IMR-90 (cell line): ENCODE results near the gene CDKAL1. TPM values are rescaled to one million over a fixed set of nuclear protein-coding genes. Genes with fewer than 3 reads are reported as not detected.

Source experiments
- ATAC-seq: fragments of 200-7000 bp; cut with Tn5 transposase; 2 replicates; pipeline ENCODE4 v1.9.1; 2020; ENCODE audit warnings: low read depth, mild to moderate bottlenecking, moderate library complexity
- BruUV-seq: library from RNA; stranded (reverse); fragments of 400-500 nt; replicated peaks from 2 replicates; lab custom pipeline; 2021; lab: Mats Ljungman, UMichigan
- CTCF ChIA-PET: fragments of 300-600 bp; formaldehyde crosslinking; extraction: SDS; loops from one replicate; lab custom pipeline; 2021; ENCODE audit warnings: antibody characterized with exemption; lab: Yijun Ruan, JAX
- POLR2A ChIA-PET: fragments of 300-600 bp; sonication (Branson Sonifier 250); formaldehyde crosslinking; loops from one replicate; lab custom pipeline; 2022; ENCODE audit warnings: antibody characterized with exemption; ENCODE audit not compliant: unreplicated experiment; lab: Charles Lee
- DNase-seq: peaks from one replicate; pipeline ENCODE4 v3.0.0; 2013
- H2AFZ ChIP-seq: replicated peaks from 2 replicates; pipeline ENCODE3; 2013; ENCODE audit warnings: low read length, mild to moderate bottlenecking; ENCODE audit not compliant: poor library complexity
- H2AK5ac ChIP-seq: 2 replicates; pipeline ENCODE4 v1.6.1; 2013; ENCODE audit warnings: low read depth, low read length, inconsistent platforms
- H2AK9ac ChIP-seq: replicated peaks from 2 replicates; pipeline ENCODE3; 2013; ENCODE audit warnings: mild to moderate bottlenecking, low read depth, low read length, moderate library complexity; ENCODE audit not compliant: poor library complexity
- H2BK120ac ChIP-seq: 2 replicates; pipeline ENCODE4 v1.6.1; 2013; ENCODE audit warnings: low read depth, low read length, inconsistent platforms
- H2BK15ac ChIP-seq: 3 replicates; pipeline ENCODE4 v1.6.1; 2013; ENCODE audit warnings: low read depth, low read length, inconsistent platforms
- H2BK20ac ChIP-seq: 2 replicates; pipeline ENCODE4 v1.6.1; 2013; ENCODE audit warnings: low read depth, mild to moderate bottlenecking, inconsistent platforms, low read length, moderate library complexity
- H2BK5ac ChIP-seq: 2 replicates; pipeline ENCODE4 v1.6.1; 2013; ENCODE audit warnings: mild to moderate bottlenecking, low read depth, low read length, inconsistent platforms; ENCODE audit not compliant: poor library complexity, severe bottlenecking
- H3K14ac ChIP-seq: replicated peaks from 2 replicates; pipeline ENCODE4 v1.6.1; 2013; ENCODE audit warnings: low read depth, low read length, inconsistent platforms
- H3K18ac ChIP-seq: 2 replicates; pipeline ENCODE4 v1.6.1; 2013; ENCODE audit warnings: low read depth, low read length, control low read depth
- H3K23ac ChIP-seq: 2 replicates; pipeline ENCODE4 v1.6.1; 2013; ENCODE audit warnings: low read depth, low read length, inconsistent platforms
- H3K27ac ChIP-seq: 2 replicates; pipeline ENCODE4 v1.5.1; 2013; ENCODE audit warnings: mild to moderate bottlenecking, control low read depth, low read length; ENCODE audit not compliant: insufficient read depth
- H3K27me3 ChIP-seq: 2 replicates; pipeline ENCODE4 v1.6.1; 2013; ENCODE audit warnings: low read length; ENCODE audit not compliant: control insufficient read depth, insufficient read depth
- H3K36me3 ChIP-seq: 2 replicates; pipeline ENCODE4 v1.6.1; 2013; ENCODE audit warnings: low read length, mixed read lengths; ENCODE audit not compliant: control insufficient read depth, insufficient read depth
- H3K4ac ChIP-seq: 2 replicates; pipeline ENCODE4 v1.6.1; 2013; ENCODE audit warnings: low read depth, low read length, inconsistent platforms
- H3K4me1 ChIP-seq: 2 replicates; pipeline ENCODE4 v1.6.1; 2013; ENCODE audit warnings: low read length, mixed read lengths; ENCODE audit not compliant: control insufficient read depth, insufficient read depth
- H3K4me2 ChIP-seq: 2 replicates; pipeline ENCODE4 v1.6.1; 2013; ENCODE audit warnings: low read depth, mild to moderate bottlenecking, control low read depth, low read length, moderate library complexity
- H3K4me3 ChIP-seq: 2 replicates; pipeline ENCODE4 v1.5.1; 2013; ENCODE audit warnings: low read depth, mild to moderate bottlenecking, control low read depth, low read length, moderate library complexity; ENCODE audit not compliant: insufficient read depth
- H3K56ac ChIP-seq: 2 replicates; pipeline ENCODE4 v1.6.1; 2013; ENCODE audit warnings: low read length, inconsistent platforms; ENCODE audit not compliant: insufficient read depth; ENCODE audit errors: extremely low read depth
- H3K79me1 ChIP-seq, 2 experiments: 2 replicates each; pipeline ENCODE4 v1.6.1; 2013; ENCODE audit warnings: low read length in 2 of 2, inconsistent platforms in 1 of 2, low read depth in 1 of 2
- H3K9ac ChIP-seq: 2 replicates; pipeline ENCODE4 v1.6.1; 2013; ENCODE audit warnings: low read depth, low read length, control low read depth
- H3K9me1 ChIP-seq: 2 replicates; pipeline ENCODE4 v1.6.1; 2013; ENCODE audit warnings: low read length, inconsistent platforms; ENCODE audit not compliant: insufficient read depth
- H3K9me3 ChIP-seq: 2 replicates; pipeline ENCODE4 v1.6.1; 2013; ENCODE audit warnings: low read length; ENCODE audit not compliant: control insufficient read depth, insufficient read depth
- H4K20me1 ChIP-seq: 2 replicates; pipeline ENCODE4 v1.6.1; 2013; ENCODE audit warnings: low read length, inconsistent platforms; ENCODE audit not compliant: insufficient read depth
- H4K5ac ChIP-seq: 2 replicates; pipeline ENCODE4 v1.6.1; 2013; ENCODE audit warnings: mild to moderate bottlenecking, low read depth, low read length, control low read depth
- H4K8ac ChIP-seq, 2 experiments: 2 replicates each; pipeline ENCODE4 v1.6.1; 2013; ENCODE audit warnings: low read depth in 2 of 2, low read length in 2 of 2, control low read depth in 1 of 2, inconsistent platforms in 1 of 2
- H4K91ac ChIP-seq: 2 replicates; pipeline ENCODE4 v1.6.1; 2013; ENCODE audit warnings: low read depth, low read length, inconsistent platforms; ENCODE audit not compliant: insufficient read depth
- CEBPB ChIP-seq: IDR thresholded peaks from 2 replicates; pipeline ENCODE4 v1.6.1; 2012; ENCODE audit warnings: low read depth, low read length, improper control_type of control experiment
- FOS ChIP-seq: fragments of 150-350 bp; IDR thresholded peaks from 2 replicates; pipeline ENCODE4 v1.6.1; 2016; ENCODE audit warnings: low read depth, low read length
- MAFK ChIP-seq: IDR thresholded peaks from 2 replicates; pipeline ENCODE4 v1.6.1; 2012; ENCODE audit warnings: low read depth, low read length, improper control_type of control experiment
- MXI1 ChIP-seq: IDR thresholded peaks from 2 replicates; pipeline ENCODE4 v1.6.1; 2012; ENCODE audit warnings: low read depth, mild to moderate bottlenecking, low read length, moderate library complexity, borderline replicate concordance
- POLR2A ChIP-seq: IDR thresholded peaks from 2 replicates; pipeline ENCODE4 v1.6.1; 2012; ENCODE audit warnings: mild to moderate bottlenecking, low read depth, low read length
- RCOR1 ChIP-seq: IDR thresholded peaks from 2 replicates; pipeline ENCODE4 v1.6.1; 2012; ENCODE audit warnings: mild to moderate bottlenecking, low read length, improper control_type of control experiment; ENCODE audit not compliant: insufficient replicate concordance
- RFX5 ChIP-seq: IDR thresholded peaks from 2 replicates; pipeline ENCODE4 v1.8.0; 2012; ENCODE audit warnings: low read depth, mild to moderate bottlenecking, low read length, moderate library complexity
- SMC3 ChIP-seq: fragments of 150-350 bp; IDR thresholded peaks from 2 replicates; pipeline ENCODE4 v1.6.1; 2016; ENCODE audit warnings: low read depth, mild to moderate bottlenecking, antibody characterized with exemption, low read length, moderate library complexity
- WGBS, 2 experiments: methylation state at CpG; one replicate each; pipeline versions ENCODE4 v1.1.5 to v1.1.7; 2013; ENCODE audit warnings: missing lambda C conversion rate in 2 of 2; ENCODE audit not compliant: insufficient read length in 1 of 2; ENCODE audit errors: extremely low coverage in 2 of 2; 5-methylcytosine and 5-hydroxymethylcytosine counted together
- dilution Hi-C: fragments of 300-500 bp; cut with HindIII; formaldehyde crosslinking; loops from one replicate; pipeline ENCODE4 v1.14.3; 2018; ENCODE audit warnings: low sequenced_read_pairs; ENCODE audit not compliant: unreplicated experiment
- in situ Hi-C: fragments of 300-500 bp; cut with MboI; formaldehyde crosslinking; loops from 3 replicates; pipeline ENCODE4 v1.14.3; 2019; ENCODE audit warnings: low sequenced_read_pairs, inconsistent platforms, mixed read lengths
- intact Hi-C: fragments of 100-400 bp; cut with micrococcal nuclease; formaldehyde crosslinking; loops from 2 replicates; pipeline ENCODE4 v1.10.0; 2022
- polyA plus RNA-seq, 3 experiments: library from polyadenylated mRNA; depleted of rRNA; stranded (reverse); fragments of >200 nt; gene quantifications; 2 replicates each; pipeline ENCODE4 v1.2.3, GENCODE V29; 2012; ENCODE audit warnings: low replicate concordance in 1 of 3
- total RNA-seq: library from RNA; depleted of rRNA; stranded (reverse); fragments of >200 nt; gene quantifications from 2 replicates; pipeline ENCODE4 v1.2.3, GENCODE V29; 2012
- TF ChIP-seq, protein P1 (sequence below): fragments of 150-350 bp; IDR thresholded peaks from 2 replicates; pipeline ENCODE4 v1.6.1; 2017; ENCODE audit warnings: mild to moderate bottlenecking, antibody characterized with exemption, low read length, low read depth

CDKAL1 gene
- total and polyA plus RNA-seq, 2 of the 4 experiments (the other 2 are of a cell fraction): 3.7 to 13.1 TPM

- no peak overlapping the region for H3K14ac ChIP-seq
- no peak overlapping the region for H3K9ac ChIP-seq
- H3K4me1 ChIP-seq: no peaks in the 10 kb centered on the region
- H2AK5ac ChIP-seq: no peak overlapping the region
- no peak overlapping the region for H2AFZ ChIP-seq
- no peak overlapping the region for H3K23ac ChIP-seq
- H4K8ac ChIP-seq: no peak overlapping the region
- WGBS, 2 experiments: no CpG with 5 or more reads among the region's 3 CpGs
- H3K4ac ChIP-seq: no peak overlapping the region
- no peak overlapping the region for H2AK9ac ChIP-seq
- dilution Hi-C loops: no loop called here
- DNase-seq (no peak), ATAC-seq (no peak)
- H3K27me3 ChIP-seq: peaks cover 2% of the 10 kb centered on the region; the same call in 1 of the 2 replicates
- BruUV-seq: no TSS peak
- H3K56ac ChIP-seq: no peak overlapping the region
- H3K4me2 ChIP-seq: no peak overlapping the region
- H4K91ac ChIP-seq: no peak overlapping the region
- POLR2A ChIA-PET: interaction anchor here (0.6 kb wide), 1 partner anchor 390 kb away, joined by 3 read pairs; no protein-coding TSS in a partner anchor
- H4K5ac ChIP-seq: no peak overlapping the region
- H3K27ac ChIP-seq: no peak overlapping the region
- in situ Hi-C loops: no loop called here
- H4K20me1 ChIP-seq: no peaks in the 10 kb centered on the region
- no peak overlapping the region for H3K4me3 ChIP-seq
- no peak overlapping the region for H2BK5ac ChIP-seq
- no peak overlapping the region for H3K18ac ChIP-seq
- no peak overlapping the region for H2BK20ac ChIP-seq
- intact Hi-C loops: no loop called here
- H3K9me1 ChIP-seq: no peaks in the 10 kb centered on the region
- no peaks in the 10 kb centered on the region for H3K36me3 ChIP-seq
- no peaks in the 10 kb centered on the region for H3K79me1 ChIP-seq
- TF ChIP-seq RCOR1: no peak
- TF ChIP-seq CEBPB: no peak
- no peak for TF ChIP-seq FOS
- no peak for TF ChIP-seq RFX5
- TF ChIP-seq SMC3: no peak
- no peak for TF ChIP-seq POLR2A
- TF ChIP-seq, protein P1, sequence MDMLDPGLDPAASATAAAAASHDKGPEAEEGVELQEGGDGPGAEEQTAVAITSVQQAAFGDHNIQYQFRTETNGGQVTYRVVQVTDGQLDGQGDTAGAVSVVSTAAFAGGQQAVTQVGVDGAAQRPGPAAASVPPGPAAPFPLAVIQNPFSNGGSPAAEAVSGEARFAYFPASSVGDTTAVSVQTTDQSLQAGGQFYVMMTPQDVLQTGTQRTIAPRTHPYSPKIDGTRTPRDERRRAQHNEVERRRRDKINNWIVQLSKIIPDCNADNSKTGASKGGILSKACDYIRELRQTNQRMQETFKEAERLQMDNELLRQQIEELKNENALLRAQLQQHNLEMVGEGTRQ: no peak
- TF ChIP-seq MAFK: no peak
- TF ChIP-seq MXI1: no peak
- CTCF ChIA-PET: no interaction called here
- no peaks in the 10 kb centered on the region for H3K9me3 ChIP-seq
- no peak overlapping the region for H2BK15ac ChIP-seq
- H2BK120ac ChIP-seq: no peak overlapping the region
These were observed 721.9 kb downstream of the CDKAL1 start for GRCh38 chr6:21256197-21256596.
